HepG2 (cell line): Measurements from ENCODE around the gene GALNT12. TPM values are rescaled to one million over a fixed set of nuclear protein-coding genes. Genes with fewer than 3 reads are reported as not detected.

Source experiments
- ATAC-seq: fragments of 200-7000 bp; cut with Tn5 transposase; 3 replicates; pipeline ENCODE4 v1.9.1; 2020; ENCODE audit warnings: mild to moderate bottlenecking, moderate library complexity
- BruUV-seq: library from RNA; stranded (reverse); fragments of 400-500 nt; replicated peaks from 2 replicates; lab custom pipeline; 2021; lab: Mats Ljungman, UMichigan
- CTCF ChIA-PET: fragments of 300-600 bp; formaldehyde crosslinking; extraction: SDS; loops from one replicate; lab custom pipeline; 2021; ENCODE audit warnings: low total read pairs, inconsistent platforms, low intra/inter-chr PET ratio; lab: Yijun Ruan, JAX
- POLR2A ChIA-PET: fragments of 350-600 bp; sonication (Branson Sonifier 250); formaldehyde crosslinking; loops from one replicate; lab custom pipeline; 2020; ENCODE audit warnings: antibody characterized with exemption, inconsistent platforms; lab: Yijun Ruan, JAX
- DNase-seq: peaks from one replicate; pipeline ENCODE4 v3.0.0-alpha.2; 2015; ENCODE audit warnings: low spot score
- FAIRE-seq: peaks from 3 replicates; lab custom pipeline; 2011; peaks lifted over from hg19 to GRCh38; lab: Jason Lieb, UNC
- H2AFZ ChIP-seq: one replicate; pipeline ENCODE4 v1.6.1; 2011; ENCODE audit warnings: low read length, inconsistent platforms
- H3K27ac ChIP-seq: fragments of 300-600 bp; 3 replicates; pipeline ENCODE4 v1.8.0; 2011; ENCODE audit warnings: mixed run types, mild to moderate bottlenecking, mixed read lengths, low read length, inconsistent platforms; ENCODE audit not compliant: insufficient read depth; ENCODE audit errors: extremely low read length
- H3K27me3 ChIP-seq, 2 experiments: fragments of 200-600 bp in 1 of 2; 2 replicates in 1 of 2; 3 replicates in 1 of 2; pipeline versions ENCODE4 v1.6.0 to v1.8.0; 2011; ENCODE audit warnings: low read length in 2 of 2, mild to moderate bottlenecking in 2 of 2, moderate library complexity in 2 of 2, inconsistent platforms in 1 of 2; ENCODE audit not compliant: insufficient read depth in 2 of 2, control insufficient read depth in 1 of 2
- H3K36me3 ChIP-seq, 2 experiments: fragments of 200-600 bp in 1 of 2; replicated peaks in 1 of 2; 2 replicates in 1 of 2; 3 replicates in 1 of 2; pipeline versions ENCODE4 v1.5.1 to v1.8.0; 2011; ENCODE audit warnings: low read length in 2 of 2, inconsistent platforms in 1 of 2; ENCODE audit not compliant: insufficient read depth in 2 of 2, control insufficient read depth in 1 of 2
- H3K4me1 ChIP-seq: 2 replicates; pipeline ENCODE4 v1.5.1; 2012; ENCODE audit warnings: low read length, inconsistent platforms; ENCODE audit not compliant: insufficient read depth
- H3K4me2 ChIP-seq: 2 replicates; pipeline ENCODE4 v1.6.0; 2011; ENCODE audit warnings: low read depth, low read length, inconsistent platforms
- H3K4me3 ChIP-seq, 3 experiments: fragments of 200-600 bp in 1 of 3; sonication (generic), shearing (Covaris generic) in 1 of 3; replicated peaks in 1 of 3; 2 replicates each; pipeline ENCODE4 v1.5.1; 2011 to 2016; ENCODE audit warnings: low read length in 3 of 3, inconsistent platforms in 2 of 3, low read depth in 2 of 3, mild to moderate bottlenecking in 2 of 3, control low read depth in 1 of 3, mixed read lengths in 1 of 3; ENCODE audit not compliant: insufficient read depth in 1 of 3
- H3K79me2 ChIP-seq: one replicate; pipeline ENCODE4 v1.6.1; 2011; ENCODE audit warnings: low read length, inconsistent platforms; ENCODE audit not compliant: insufficient read depth
- H3K9ac ChIP-seq: 2 replicates; pipeline ENCODE4 v1.6.0; 2011; ENCODE audit warnings: mild to moderate bottlenecking, low read depth, low read length, inconsistent platforms; ENCODE audit not compliant: insufficient read depth
- H3K9me3 ChIP-seq: 2 replicates; pipeline ENCODE4 v1.5.1; 2012; ENCODE audit warnings: mild to moderate bottlenecking, low read length
- H4K20me1 ChIP-seq: 2 replicates; pipeline ENCODE4 v1.6.0; 2011; ENCODE audit warnings: inconsistent platforms, mild to moderate bottlenecking, low read length, moderate library complexity; ENCODE audit not compliant: insufficient read depth
- ZC3H4 ChIP-seq: sonication (generic); formaldehyde crosslinking; IDR thresholded peaks from 2 replicates; pipeline ENCODE4 v1.4.0; 2020; ENCODE audit warnings: missing genetic modification reagents, borderline replicate concordance
- ZFX ChIP-seq: sonication (generic); formaldehyde crosslinking; IDR thresholded peaks from 2 replicates; pipeline ENCODE4 v1.4.0; 2020; ENCODE audit warnings: mild to moderate bottlenecking, low read depth, missing genetic modification reagents, moderate library complexity
- ZNF292 ChIP-seq: sonication (generic); formaldehyde crosslinking; IDR thresholded peaks from 2 replicates; pipeline ENCODE4 v1.8.1; 2022; ENCODE audit warnings: mild to moderate bottlenecking, low read depth, missing genetic modification reagents, borderline replicate concordance
- ZNF598 ChIP-seq: sonication (generic); formaldehyde crosslinking; IDR thresholded peaks from 2 replicates; pipeline ENCODE4 v1.5.1; 2020; ENCODE audit warnings: mild to moderate bottlenecking, missing genetic modification reagents, borderline replicate concordance
- WGBS: methylation state at CpG from one replicate; pipeline ENCODE4 v1.1.6; 2017; ENCODE audit warnings: low lambda C conversion rate; 5-methylcytosine and 5-hydroxymethylcytosine counted together
- in situ Hi-C: cut with HindIII; loops from 2 replicates; pipeline ENCODE4 v1.10.0; 2017; ENCODE audit warnings: low pct_unique_long_range_greater_than_20kb; ENCODE audit not compliant: extremely low pct_ligation_motif_present
- intact Hi-C: fragments of 100-400 bp; cut with micrococcal nuclease; formaldehyde crosslinking; loops from one replicate; pipeline ENCODE4 v1.10.0; 2022; ENCODE audit not compliant: unreplicated experiment
- polyA plus RNA-seq, 8 experiments: library from polyadenylated mRNA; depleted of rRNA in 3 of 8; stranded (reverse) in 7 of 8; unstranded in 1 of 8; fragments of >200 nt; fragmentation: Illumina TruSeq in 4 of 8; extraction: Trizol in 4 of 8; gene quantifications; 2 replicates each; pipeline versions ENCODE4 v1.2.1 to v1.2.3, GENCODE V29; 2011 to 2016; ENCODE audit warnings: low read depth in 4 of 8, missing spikeins in 1 of 8, mixed read lengths in 1 of 8; ENCODE audit not compliant: insufficient read depth in 1 of 8
- total RNA-seq, 5 experiments: library from RNA; depleted of rRNA; stranded (reverse); fragments of >200 nt; fragmentation: Illumina TruSeq; extraction: Trizol; gene quantifications; 2 replicates each; pipeline ENCODE4 v1.2.3, GENCODE V29; 2016; ENCODE audit warnings: low read depth in 1 of 5
- TF ChIP-seq, protein P1 (sequence below): sonication (generic); formaldehyde crosslinking; conservative IDR thresholded peaks from 2 replicates; pipeline ENCODE4 v1.8.1; 2023; ENCODE audit warnings: missing genetic modification reagents

GALNT12 gene
- total and polyA plus RNA-seq, 2 of the 13 experiments (the other 11 are each of a cell fraction or from before 2014, with no cell fraction given) = 0.07 TPM; not detected in 1

DNA sequence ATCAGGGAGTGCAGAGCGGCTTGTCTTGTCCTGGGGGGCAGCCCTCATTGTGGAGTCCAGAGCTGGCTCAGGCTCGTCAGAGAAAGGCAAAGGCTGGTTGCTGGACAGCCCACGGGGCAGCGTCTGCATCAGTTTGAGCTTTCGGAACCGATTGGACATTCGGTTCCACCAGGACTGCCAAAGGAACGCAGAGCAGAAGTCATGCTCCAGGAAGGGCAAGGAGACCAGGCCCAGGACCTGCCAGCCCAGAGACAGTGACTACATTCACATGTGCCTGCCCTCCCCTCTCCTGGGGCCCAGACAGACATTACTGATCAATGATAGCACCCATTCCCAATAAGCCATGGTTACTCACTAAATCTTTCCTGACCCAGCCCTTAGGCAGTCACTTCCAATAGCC, 29.2 kb upstream of the GALNT12 start:
- ChIA-PET CTCF (no interaction called here), POLR2A (no interaction called here)
- no peaks in the 10 kb centered on the region for H3K36me3 ChIP-seq
- ATAC-seq (no peak), DNase-seq (no peak), FAIRE-seq (no peak)
- no peaks in the 10 kb centered on the region; the same call in none of the 2 replicates for H4K20me1 ChIP-seq
- BruUV-seq = no TSS peak
- H3K4me1 ChIP-seq = peaks cover 37% of the 10 kb centered on the region
- no peaks in the 10 kb centered on the region for H3K27me3 ChIP-seq
- no peak overlapping the region for H3K4me3 ChIP-seq
- no peaks in the 10 kb centered on the region for H3K9me3 ChIP-seq
- H3K79me2 ChIP-seq = no peaks in the 10 kb centered on the region
- H3K9ac ChIP-seq = no peak overlapping the region
- WGBS = 100% methylated on average over 1 of the region's 8 CpGs
- H2AFZ ChIP-seq = no peak overlapping the region
- H3K27ac ChIP-seq = no peak overlapping the region
- no peak overlapping the region for H3K4me2 ChIP-seq
- intact Hi-C loops = no loop called here
- in situ Hi-C loops = loop anchor here (5.0 kb wide), 1 partner anchor 461 kb away; no protein-coding TSS in a partner anchor
- no peak for TF ChIP-seq ZNF292 (CRISPR knock-in tag)
- TF ChIP-seq, protein P1, sequence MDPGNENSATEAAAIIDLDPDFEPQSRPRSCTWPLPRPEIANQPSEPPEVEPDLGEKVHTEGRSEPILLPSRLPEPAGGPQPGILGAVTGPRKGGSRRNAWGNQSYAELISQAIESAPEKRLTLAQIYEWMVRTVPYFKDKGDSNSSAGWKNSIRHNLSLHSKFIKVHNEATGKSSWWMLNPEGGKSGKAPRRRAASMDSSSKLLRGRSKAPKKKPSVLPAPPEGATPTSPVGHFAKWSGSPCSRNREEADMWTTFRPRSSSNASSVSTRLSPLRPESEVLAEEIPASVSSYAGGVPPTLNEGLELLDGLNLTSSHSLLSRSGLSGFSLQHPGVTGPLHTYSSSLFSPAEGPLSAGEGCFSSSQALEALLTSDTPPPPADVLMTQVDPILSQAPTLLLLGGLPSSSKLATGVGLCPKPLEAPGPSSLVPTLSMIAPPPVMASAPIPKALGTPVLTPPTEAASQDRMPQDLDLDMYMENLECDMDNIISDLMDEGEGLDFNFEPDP (CRISPR knock-in tag) = no peak
- TF ChIP-seq ZFX (CRISPR knock-in tag) = 0 out of 2 replicates have a peak, but pooled peaks have one; percentile 0
- TF ChIP-seq ZNF598 = no peak
- no peak for TF ChIP-seq ZC3H4 (CRISPR knock-in tag)
